ENCODE measurements around the gene MACROD2.

GRCh38 chr20:15610787-15611186 lies 1615.5 kb downstream of the MACROD2 start:
- no peak for TF ChIP-seq CTCF (conservative IDR thresholded peaks at IDR 0.05)
- no peak for TF ChIP-seq ZFX (IDR thresholded peaks at IDR 0.05)
